Body of pancreas (tissue), 4 donors: Measurements from ENCODE around the gene CRY1.

Source experiments
- POLR2A ChIP-seq, 3 donors: fragments of 450-650 bp; IDR thresholded peaks; one replicate each; pipeline ENCODE4 v1.6.1; 2016; ENCODE audit warnings: antibody characterized with exemption in 3 of 3, mild to moderate bottlenecking in 2 of 3
- TF ChIP-seq, protein P1 (sequence below), 7 experiments: fragments of 450-650 bp in 4 of 7; fragments of 200-600 bp in 3 of 7; sonication (generic) in 3 of 7; IDR thresholded peaks; one replicate each; pipeline ENCODE4 v1.5.1; 2016 to 2019; ENCODE audit warnings: antibody characterized with exemption in 7 of 7

DNA sequence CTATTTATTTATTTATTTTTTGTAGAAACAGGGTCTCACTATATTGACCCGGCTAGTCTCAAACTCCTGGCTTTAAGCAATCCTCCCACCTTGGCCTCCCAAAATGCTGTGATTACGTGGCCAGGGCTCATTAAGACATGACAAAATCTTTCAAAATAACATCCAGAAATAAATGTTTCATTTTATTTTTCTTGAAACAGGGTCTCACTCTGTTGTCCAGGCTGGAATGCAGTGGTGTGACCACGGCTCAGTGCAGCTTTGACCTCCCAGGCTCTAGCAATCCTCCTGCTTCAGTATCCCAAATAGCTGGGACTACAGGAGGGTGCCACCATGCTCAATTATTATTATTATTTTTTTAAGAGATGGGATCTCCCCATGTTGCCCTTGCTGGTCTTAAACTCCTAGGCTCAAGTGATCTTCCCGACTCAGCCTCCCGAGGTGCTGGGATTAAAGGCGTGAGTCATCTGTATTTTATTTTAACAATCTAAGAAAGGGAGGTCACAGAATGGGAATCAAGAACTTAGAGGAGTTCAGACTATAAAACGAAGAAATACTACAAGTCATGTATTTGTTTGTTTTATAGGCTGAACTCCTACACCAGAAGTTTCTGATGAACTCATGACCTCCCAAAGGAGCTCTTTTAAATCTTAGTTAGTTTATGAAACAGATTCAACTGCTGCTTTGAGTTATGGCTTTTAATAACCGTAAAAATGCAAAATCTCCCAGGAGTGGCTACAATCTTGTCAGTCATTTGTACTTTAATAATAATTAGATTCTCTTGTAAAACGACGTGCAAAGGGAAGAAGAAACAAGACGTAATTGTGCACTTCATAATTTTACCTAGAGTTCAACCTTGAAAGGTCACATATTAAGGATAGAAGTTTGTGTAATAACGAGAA is 139.7 kb downstream of the CRY1 start:
- TF ChIP-seq, protein P1, sequence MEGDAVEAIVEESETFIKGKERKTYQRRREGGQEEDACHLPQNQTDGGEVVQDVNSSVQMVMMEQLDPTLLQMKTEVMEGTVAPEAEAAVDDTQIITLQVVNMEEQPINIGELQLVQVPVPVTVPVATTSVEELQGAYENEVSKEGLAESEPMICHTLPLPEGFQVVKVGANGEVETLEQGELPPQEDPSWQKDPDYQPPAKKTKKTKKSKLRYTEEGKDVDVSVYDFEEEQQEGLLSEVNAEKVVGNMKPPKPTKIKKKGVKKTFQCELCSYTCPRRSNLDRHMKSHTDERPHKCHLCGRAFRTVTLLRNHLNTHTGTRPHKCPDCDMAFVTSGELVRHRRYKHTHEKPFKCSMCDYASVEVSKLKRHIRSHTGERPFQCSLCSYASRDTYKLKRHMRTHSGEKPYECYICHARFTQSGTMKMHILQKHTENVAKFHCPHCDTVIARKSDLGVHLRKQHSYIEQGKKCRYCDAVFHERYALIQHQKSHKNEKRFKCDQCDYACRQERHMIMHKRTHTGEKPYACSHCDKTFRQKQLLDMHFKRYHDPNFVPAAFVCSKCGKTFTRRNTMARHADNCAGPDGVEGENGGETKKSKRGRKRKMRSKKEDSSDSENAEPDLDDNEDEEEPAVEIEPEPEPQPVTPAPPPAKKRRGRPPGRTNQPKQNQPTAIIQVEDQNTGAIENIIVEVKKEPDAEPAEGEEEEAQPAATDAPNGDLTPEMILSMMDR (IDR thresholded peaks at IDR 0.05): no peak
- no peak for TF ChIP-seq POLR2A (IDR thresholded peaks at IDR 0.05)
